Neuronal stem cell (in vitro differentiated cells): ENCODE data around the gene ERC2.
A peak's percentile ranks its signal among the peaks of the same experiment; 100 is the strongest.

ENCODE experiments used
- DNase-seq: peaks from one replicate; pipeline ENCODE4 v3.0.0-alpha.2; 2013; ENCODE audit warnings: low spot score
- H2AFZ ChIP-seq: one replicate; pipeline ENCODE4 v1.6.1; 2013; ENCODE audit warnings: mild to moderate bottlenecking, low read length, inconsistent platforms
- H2AK5ac ChIP-seq: 2 replicates; pipeline ENCODE4 v1.6.1; 2013; ENCODE audit warnings: low read depth, mild to moderate bottlenecking, inconsistent platforms, low read length, moderate library complexity, mixed read lengths
- H2BK120ac ChIP-seq: 2 replicates; pipeline ENCODE4 v1.6.1; 2013; ENCODE audit warnings: low read depth, mild to moderate bottlenecking, inconsistent platforms, low read length, moderate library complexity, mixed read lengths
- H2BK12ac ChIP-seq: one replicate; pipeline ENCODE4 v1.6.1; 2013; ENCODE audit warnings: low read length, inconsistent platforms
- H2BK15ac ChIP-seq: 2 replicates; pipeline ENCODE4 v1.6.1; 2013; ENCODE audit warnings: mild to moderate bottlenecking, low read length, inconsistent platforms, mixed read lengths
- H2BK5ac ChIP-seq: one replicate; pipeline ENCODE4 v1.6.1; 2013; ENCODE audit warnings: inconsistent platforms, mild to moderate bottlenecking, low read length, moderate library complexity
- H3K14ac ChIP-seq: one replicate; pipeline ENCODE4 v1.6.1; 2013; ENCODE audit warnings: low read length, inconsistent platforms
- H3K18ac ChIP-seq: 2 replicates; pipeline ENCODE4 v1.6.1; 2013; ENCODE audit warnings: low read length, inconsistent platforms
- H3K23ac ChIP-seq: 2 replicates; pipeline ENCODE4 v1.6.1; 2013; ENCODE audit warnings: low read depth, mild to moderate bottlenecking, mixed read lengths, low read length, inconsistent platforms; ENCODE audit not compliant: poor library complexity
- H3K27ac ChIP-seq: replicated peaks from 3 replicates; pipeline ENCODE4 v1.5.1; 2013; ENCODE audit warnings: low read length, inconsistent platforms
- H3K27me3 ChIP-seq, 3 experiments: 2 replicates each; pipeline ENCODE4 v1.6.1; 2013; ENCODE audit warnings: low read length in 3 of 3, mild to moderate bottlenecking in 2 of 3, inconsistent platforms in 1 of 3, low read depth in 1 of 3, mixed read lengths in 1 of 3, moderate library complexity in 1 of 3; ENCODE audit not compliant: control insufficient read depth in 3 of 3, insufficient read depth in 3 of 3
- H3K36me3 ChIP-seq, 2 donors: replicated peaks in 1 of 2; 2 replicates each; pipeline ENCODE4 v1.6.1; 2013; ENCODE audit warnings: low read length in 2 of 2; ENCODE audit not compliant: control insufficient read depth in 2 of 2, insufficient read depth in 2 of 2
- H3K4ac ChIP-seq: 2 replicates; pipeline ENCODE4 v1.6.1; 2013; ENCODE audit warnings: inconsistent platforms, mild to moderate bottlenecking, low read length, moderate library complexity
- H3K4me1 ChIP-seq, 2 donors: 1 replicate in 1 of 2; 2 replicates in 1 of 2; pipeline ENCODE4 v1.6.1; 2013; ENCODE audit warnings: low read length in 2 of 2, low read depth in 1 of 2; ENCODE audit not compliant: control insufficient read depth in 2 of 2, insufficient read depth in 1 of 2
- H3K4me2 ChIP-seq: one replicate; pipeline ENCODE4 v1.6.1; 2013; ENCODE audit warnings: mild to moderate bottlenecking, low read length, inconsistent platforms; ENCODE audit not compliant: insufficient read depth, poor library complexity, severe bottlenecking
- H3K4me3 ChIP-seq, 2 donors: 2 replicates each; pipeline ENCODE4 v1.5.1; 2013; ENCODE audit warnings: low read length in 2 of 2, mild to moderate bottlenecking in 2 of 2, inconsistent platforms in 1 of 2, moderate library complexity in 1 of 2
- H3K79me1 ChIP-seq: one replicate; pipeline ENCODE4 v1.6.1; 2013; ENCODE audit warnings: low read depth, mild to moderate bottlenecking, inconsistent platforms, low read length, moderate library complexity
- H3K9ac ChIP-seq: one replicate; pipeline ENCODE4 v1.6.1; 2013; ENCODE audit warnings: mild to moderate bottlenecking, low read depth, low read length, inconsistent platforms; ENCODE audit not compliant: poor library complexity
- H3K9me3 ChIP-seq, 2 donors: replicated peaks in 1 of 2; 2 replicates each; pipeline versions ENCODE3 to v1.6.1; 2013; ENCODE audit warnings: low read length in 2 of 2, mild to moderate bottlenecking in 2 of 2, inconsistent platforms in 1 of 2, low read depth in 1 of 2, mixed read lengths in 1 of 2, moderate library complexity in 1 of 2; ENCODE audit not compliant: control insufficient read depth in 2 of 2, insufficient read depth in 1 of 2
- H4K8ac ChIP-seq: one replicate; pipeline ENCODE4 v1.6.1; 2013; ENCODE audit warnings: low read depth, mild to moderate bottlenecking, inconsistent platforms, low read length, moderate library complexity
- H4K91ac ChIP-seq: one replicate; pipeline ENCODE4 v1.6.1; 2013; ENCODE audit warnings: low read length, low read depth, mild to moderate bottlenecking, inconsistent platforms; ENCODE audit not compliant: poor library complexity
- WGBS, 2 donors: extraction: QIAGEN DNeasy Blood & Tissue Kit; methylation state at CpG; one replicate each; pipeline ENCODE4 v1.1.7; 2013; ENCODE audit warnings: missing lambda C conversion rate in 2 of 2, mixed read lengths in 1 of 2; ENCODE audit not compliant: insufficient read length in 2 of 2, insufficient replicate concordance in 1 of 2; ENCODE audit errors: extremely low coverage in 2 of 2; 5-methylcytosine and 5-hydroxymethylcytosine counted together

Gene ERC2

DNA sequence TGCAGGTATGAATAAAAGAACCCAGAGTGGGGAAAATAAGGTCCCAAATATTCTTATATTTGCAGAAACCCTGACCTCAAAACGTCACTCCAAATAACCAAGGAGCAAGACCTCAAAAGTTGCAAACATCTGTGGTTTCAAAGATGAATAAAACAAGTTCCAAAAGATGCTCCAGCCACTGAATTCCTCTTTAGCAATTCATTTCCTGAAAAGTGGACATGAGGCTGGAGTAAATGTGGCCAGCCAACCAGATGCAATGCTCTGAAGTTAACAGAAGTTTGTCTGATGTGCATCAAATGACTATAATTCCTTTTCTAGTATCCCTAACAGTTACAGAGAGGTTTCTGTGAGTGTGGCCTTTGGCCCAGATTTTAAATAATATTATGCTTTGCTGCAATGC, 910.0 kb downstream of the ERC2 start:
- Histone ChIP-seq H3K27me3 (no peaks in the 10 kb centered on the region), H3K4me1 (peaks cover 8 to 21% of the 10 kb centered on the region in 2 donors), H2AFZ (no peak overlapping the region), H3K9ac (no peak overlapping the region), H2BK15ac (no peak overlapping the region), H2AK5ac (no peak overlapping the region), H3K9me3 (no peaks in the 10 kb centered on the region), H3K36me3 (no peaks in the 10 kb centered on the region), H4K8ac (no peak overlapping the region), H3K18ac (no peak overlapping the region), H3K4ac (no peak overlapping the region), H2BK5ac (no peak overlapping the region), H2BK12ac (no peak overlapping the region), H3K79me1 (no peaks in the 10 kb centered on the region), H4K91ac (no peak overlapping the region), H2BK120ac (no peak overlapping the region), H3K27ac (no peak overlapping the region), H3K4me3 (no peak overlapping the region), H3K23ac (no peak overlapping the region), H3K14ac (no peak overlapping the region), H3K4me2 (no peak overlapping the region)
- no CpG with 5 or more reads among the region's 1 CpG for WGBS, 2 donors
- DNase-seq: no peak

DNA sequence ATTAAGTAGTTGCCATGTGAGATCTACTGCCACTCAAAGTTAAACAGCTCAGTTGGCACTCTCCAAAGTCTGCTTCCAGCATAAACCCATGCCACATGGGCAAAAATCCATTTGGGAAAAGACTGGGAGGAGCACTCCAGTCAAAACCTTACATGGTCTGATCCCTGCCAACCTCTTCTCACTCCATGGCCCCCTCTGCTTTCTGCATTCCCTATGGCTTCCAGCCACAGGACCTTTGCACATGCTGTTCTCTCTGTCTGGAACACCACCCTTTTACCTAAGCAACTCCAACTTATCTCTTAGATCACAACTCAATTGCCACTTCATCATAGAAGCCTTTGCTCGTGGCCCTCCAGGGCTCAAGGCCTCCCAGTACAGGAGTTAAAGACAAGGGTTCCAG, 910.7 kb downstream of the ERC2 start:
- Histone ChIP-seq H3K79me1 (no peaks in the 10 kb centered on the region), H3K9ac (no peak overlapping the region), H3K36me3 (no peaks in the 10 kb centered on the region), H2BK5ac (no peak overlapping the region), H3K9me3 (no peaks in the 10 kb centered on the region), H3K14ac (no peak overlapping the region), H3K4me2 (no peak overlapping the region), H3K23ac (no peak overlapping the region), H3K4me1 (peaks cover 8 to 21% of the 10 kb centered on the region in 2 donors), H2BK12ac (no peak overlapping the region), H2BK15ac (no peak overlapping the region), H3K4me3 (no peak overlapping the region), H4K91ac (no peak overlapping the region), H3K27me3 (no peaks in the 10 kb centered on the region), H2AK5ac (no peak overlapping the region), H3K18ac (no peak overlapping the region), H2BK120ac (no peak overlapping the region), H3K27ac (no peak overlapping the region), H4K8ac (no peak overlapping the region), H2AFZ (no peak overlapping the region), H3K4ac (no peak overlapping the region)
- no peak for DNase-seq
- WGBS, 2 donors: no CpG with 5 or more reads among the region's 1 CpG

DNA sequence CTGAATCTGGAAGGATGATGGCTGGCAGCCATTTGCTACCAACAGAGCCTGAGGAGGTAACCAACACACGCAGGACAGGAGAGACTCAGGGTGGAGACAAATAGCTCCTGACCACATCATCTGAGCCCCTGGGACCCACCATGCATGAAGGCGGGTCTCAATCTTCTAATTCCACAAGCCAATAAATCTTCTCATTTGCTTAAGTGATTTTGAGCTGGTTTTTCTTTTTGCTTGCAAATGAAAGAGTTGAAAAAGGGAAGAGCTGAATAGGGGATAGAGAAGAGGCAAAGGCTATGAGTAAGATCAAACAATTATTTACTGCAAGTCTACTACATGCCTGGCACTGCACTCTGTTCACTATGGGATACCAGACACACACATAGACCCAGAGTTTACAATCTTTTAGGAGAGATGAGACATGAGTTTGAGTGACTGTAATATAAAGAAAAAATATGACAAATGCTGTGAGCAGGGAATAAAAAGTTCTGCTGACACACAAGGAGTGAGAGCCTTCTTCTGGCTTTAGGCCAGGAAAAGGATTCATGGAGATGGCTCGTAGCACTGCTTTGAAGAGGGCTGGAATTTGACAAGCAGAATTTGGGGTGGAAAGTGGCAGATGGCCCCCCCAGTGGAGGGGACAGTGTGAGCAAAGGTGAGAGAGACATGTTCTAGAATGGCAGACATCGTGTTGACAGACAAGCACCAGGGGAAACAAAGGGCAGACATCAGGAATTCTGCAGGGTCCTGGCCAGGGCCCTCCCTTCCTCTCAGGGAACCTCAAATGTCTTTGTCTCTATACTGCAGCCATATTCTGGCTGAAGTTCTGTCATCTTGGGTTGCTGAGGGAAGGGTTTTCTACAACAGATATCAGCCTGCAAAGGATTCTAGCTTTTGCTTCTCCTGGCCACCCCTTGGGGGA, 911.4 kb downstream of the ERC2 start:
- no peak overlapping the region for H2BK12ac ChIP-seq
- no peak overlapping the region for H3K18ac ChIP-seq
- H3K4me1 ChIP-seq: peaks cover 8 to 22% of the 10 kb centered on the region in 2 donors
- DNase-seq: no peak
- H3K14ac ChIP-seq: no peak overlapping the region
- no peak overlapping the region for H2BK15ac ChIP-seq
- H2AFZ ChIP-seq: peak overlapping the region; percentile 77
- H2BK120ac ChIP-seq: no peak overlapping the region
- H3K27ac ChIP-seq: no peak overlapping the region
- no peak overlapping the region for H4K91ac ChIP-seq
- WGBS, 2 donors: no CpG with 5 or more reads among the region's 4 CpGs
- H3K4me3 ChIP-seq: no peak overlapping the region
- H3K9me3 ChIP-seq: no peaks in the 10 kb centered on the region
- no peaks in the 10 kb centered on the region for H3K79me1 ChIP-seq
- no peak overlapping the region for H3K4me2 ChIP-seq
- H3K36me3 ChIP-seq: no peaks in the 10 kb centered on the region
- no peak overlapping the region for H3K4ac ChIP-seq
- no peak overlapping the region for H3K9ac ChIP-seq
- no peak overlapping the region for H2BK5ac ChIP-seq
- H3K27me3 ChIP-seq: no peaks in the 10 kb centered on the region
- no peak overlapping the region for H3K23ac ChIP-seq
- H2AK5ac ChIP-seq: no peak overlapping the region
- no peak overlapping the region for H4K8ac ChIP-seq

DNA sequence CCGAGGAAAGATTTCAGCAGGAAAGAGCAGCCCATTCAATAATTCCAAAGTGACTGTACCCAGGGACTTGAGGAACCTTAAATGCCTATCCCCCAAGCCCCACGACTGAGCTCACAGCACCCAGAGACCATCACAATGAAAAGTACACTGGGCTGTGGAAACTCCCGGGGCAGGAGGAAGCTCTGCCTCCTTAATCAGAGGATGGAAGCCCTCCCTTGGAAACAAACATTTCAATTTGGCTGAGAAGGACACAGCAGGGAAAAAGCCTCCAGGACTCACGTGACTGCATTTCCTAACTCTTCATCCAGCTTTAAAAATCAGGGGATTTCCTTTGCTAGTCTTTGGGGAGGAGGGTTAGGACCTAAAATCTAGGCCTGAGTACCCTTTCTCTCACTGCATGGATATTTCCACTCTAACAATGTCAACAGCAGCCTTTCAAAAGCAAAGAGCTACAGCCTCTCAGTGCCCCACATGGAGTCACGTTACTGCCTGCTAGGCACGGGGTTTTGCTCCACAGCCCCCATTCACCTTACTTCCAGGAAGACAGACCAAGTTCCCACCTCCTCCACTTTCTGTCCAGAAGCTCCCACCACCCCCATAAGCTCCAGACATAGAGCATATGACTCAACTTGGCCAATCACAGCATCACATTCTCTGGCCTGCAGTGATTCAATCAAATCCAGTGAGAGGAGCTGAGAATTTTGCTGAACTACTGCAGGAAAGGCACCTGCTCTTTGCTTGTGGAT, 912.2 kb downstream of the ERC2 start:
- H2AK5ac ChIP-seq: no peak overlapping the region
- H3K23ac ChIP-seq: no peak overlapping the region
- DNase-seq: no peak
- H3K4me1 ChIP-seq: peaks cover 8 to 22% of the 10 kb centered on the region in 2 donors
- peak overlapping the region; percentile 77 for H2AFZ ChIP-seq
- no peak overlapping the region for H3K9ac ChIP-seq
- H4K91ac ChIP-seq: no peak overlapping the region
- H3K4ac ChIP-seq: no peak overlapping the region
- no peak overlapping the region for H3K4me2 ChIP-seq
- no peak overlapping the region for H2BK15ac ChIP-seq
- H3K9me3 ChIP-seq: no peaks in the 10 kb centered on the region
- no peak overlapping the region for H2BK5ac ChIP-seq
- H3K79me1 ChIP-seq: no peaks in the 10 kb centered on the region
- no peak overlapping the region for H3K4me3 ChIP-seq
- no peak overlapping the region for H3K27ac ChIP-seq
- WGBS, 2 donors: no CpG with 5 or more reads among the region's 6 CpGs
- H3K27me3 ChIP-seq: no peaks in the 10 kb centered on the region
- H3K18ac ChIP-seq: no peak overlapping the region
- H2BK120ac ChIP-seq: no peak overlapping the region
- no peaks in the 10 kb centered on the region for H3K36me3 ChIP-seq
- H2BK12ac ChIP-seq: no peak overlapping the region
- no peak overlapping the region for H3K14ac ChIP-seq
- H4K8ac ChIP-seq: no peak overlapping the region
